Mucosa of descending colon (tissue), 3 donors: ENCODE data around the gene PTPRN2. TPM values are rescaled to one million over a fixed set of nuclear protein-coding genes. Genes with fewer than 3 reads are reported as not detected.

Source experiments
- ATAC-seq: fragments of 200-7000 bp; cut with Tn5 transposase; one replicate; pipeline ENCODE4 v1.9.1; 2020; ENCODE audit warnings: mild to moderate bottlenecking, moderate library complexity
- DNase-seq, 3 donors: peaks; one replicate each; pipeline ENCODE4 v3.0.0-alpha.2; 2020
- H3K36me3 ChIP-seq: fragments of 200-600 bp; one replicate; pipeline ENCODE4 v1.8.0; 2021; ENCODE audit warnings: low read depth, mild to moderate bottlenecking
- H3K4me1 ChIP-seq: fragments of 200-600 bp; one replicate; pipeline ENCODE4 v1.8.0; 2021; ENCODE audit warnings: low read depth, mild to moderate bottlenecking
- H3K4me3 ChIP-seq: fragments of 200-600 bp; one replicate; pipeline ENCODE4 v1.8.0; 2021; ENCODE audit warnings: mild to moderate bottlenecking
- H3K9me3 ChIP-seq: fragments of 200-600 bp; one replicate; pipeline ENCODE4 v1.8.0; 2021; ENCODE audit warnings: mild to moderate bottlenecking
- intact Hi-C, 2 donors: fragments of 100-400 bp; cut with DNase I in 1 of 2; cut with micrococcal nuclease in 1 of 2; formaldehyde crosslinking; loops; one replicate each; pipeline versions ENCODE4 v1.11.0 to v1.11.1; 2022; cut with DNase I, micrococcal nuclease
- total RNA-seq, 3 donors: library from RNA; stranded (reverse); fragmentation: NEBNext Ultra II Directional in 2 of 3; extraction: Animal tissue kit (Norgen Biotek cat#: 25700) in 2 of 3; gene quantifications; one replicate each; pipeline versions ENCODE4 v1.2.1 to v1.2.4, GENCODE V29; 2021 to 2023
- TF ChIP-seq, protein P1 (sequence below): fragments of 200-600 bp; IDR thresholded peaks from one replicate; pipeline ENCODE4 v1.8.0; 2022; ENCODE audit warnings: antibody characterized with exemption, mild to moderate bottlenecking
- donor health status: DM: no; HTN: no; CAD: no; lungs with moderate emphysema.
- donor health status: DM: no; HTN: no; CAD: no.
- donor health status: DM: no; HTN: yes; CAD: no.

Gene PTPRN2
- total RNA-seq, 3 donors from 2014 or later: 12.5 to 28.0 (median 26.2) TPM

DNA sequence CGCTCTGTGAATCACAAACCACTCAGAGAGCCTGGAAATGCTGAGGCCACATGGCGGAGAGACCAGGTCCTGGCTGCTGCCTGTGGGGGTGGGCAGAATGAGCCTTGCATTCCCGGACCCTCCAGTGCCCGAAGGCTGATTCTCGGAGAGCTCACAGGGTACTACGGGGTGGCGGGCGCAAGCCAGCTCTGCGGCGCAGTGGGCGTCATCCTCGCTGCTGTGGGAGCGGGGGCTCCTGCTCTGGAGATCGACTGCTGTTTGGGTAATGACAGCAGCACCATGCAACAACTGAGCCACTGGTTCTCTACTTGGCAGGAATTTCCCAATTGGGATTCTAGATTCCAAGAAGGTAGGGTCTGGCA is 108.0 kb downstream of the PTPRN2 start:
- TF ChIP-seq, protein P1, sequence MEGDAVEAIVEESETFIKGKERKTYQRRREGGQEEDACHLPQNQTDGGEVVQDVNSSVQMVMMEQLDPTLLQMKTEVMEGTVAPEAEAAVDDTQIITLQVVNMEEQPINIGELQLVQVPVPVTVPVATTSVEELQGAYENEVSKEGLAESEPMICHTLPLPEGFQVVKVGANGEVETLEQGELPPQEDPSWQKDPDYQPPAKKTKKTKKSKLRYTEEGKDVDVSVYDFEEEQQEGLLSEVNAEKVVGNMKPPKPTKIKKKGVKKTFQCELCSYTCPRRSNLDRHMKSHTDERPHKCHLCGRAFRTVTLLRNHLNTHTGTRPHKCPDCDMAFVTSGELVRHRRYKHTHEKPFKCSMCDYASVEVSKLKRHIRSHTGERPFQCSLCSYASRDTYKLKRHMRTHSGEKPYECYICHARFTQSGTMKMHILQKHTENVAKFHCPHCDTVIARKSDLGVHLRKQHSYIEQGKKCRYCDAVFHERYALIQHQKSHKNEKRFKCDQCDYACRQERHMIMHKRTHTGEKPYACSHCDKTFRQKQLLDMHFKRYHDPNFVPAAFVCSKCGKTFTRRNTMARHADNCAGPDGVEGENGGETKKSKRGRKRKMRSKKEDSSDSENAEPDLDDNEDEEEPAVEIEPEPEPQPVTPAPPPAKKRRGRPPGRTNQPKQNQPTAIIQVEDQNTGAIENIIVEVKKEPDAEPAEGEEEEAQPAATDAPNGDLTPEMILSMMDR: no peak
- no peaks in the 10 kb centered on the region for H3K36me3 ChIP-seq
- no peak for ATAC-seq
- intact Hi-C loops: no loop called here
- H3K9me3 ChIP-seq: no peaks in the 10 kb centered on the region
- no peak for DNase-seq
- no peaks in the 10 kb centered on the region for H3K4me1 ChIP-seq
- no peak overlapping the region for H3K4me3 ChIP-seq

DNA sequence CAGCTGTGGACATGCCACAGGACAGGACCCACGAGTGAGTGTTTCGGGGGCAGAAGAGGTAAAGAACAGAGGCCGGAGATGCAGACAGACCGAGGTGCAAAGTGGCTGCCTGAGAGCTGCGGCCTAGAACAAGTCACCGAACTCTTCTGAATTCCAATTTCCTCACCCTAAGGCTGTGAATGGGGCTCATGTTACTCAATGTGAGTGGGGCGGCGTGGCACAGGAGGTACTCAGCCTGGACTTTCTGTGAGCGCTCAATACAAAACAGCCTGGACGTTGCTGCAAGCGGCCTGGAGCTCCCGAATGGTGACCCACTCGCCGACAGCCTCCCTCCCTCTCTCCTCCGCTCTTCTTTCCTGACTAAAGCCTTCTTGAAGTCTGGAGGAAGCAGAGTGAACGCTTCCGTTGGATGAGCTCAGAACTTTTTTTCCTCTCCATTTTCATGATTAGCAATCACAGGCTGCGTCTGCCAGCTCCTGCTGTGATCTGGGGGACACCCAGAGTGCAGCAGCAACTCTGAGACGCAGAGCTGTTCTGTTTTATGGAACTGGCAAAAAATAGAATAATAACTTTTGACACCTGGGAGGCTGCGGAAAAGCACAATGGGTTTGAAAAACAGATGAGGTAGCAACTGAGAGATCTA is 108.5 kb downstream of the PTPRN2 start:
- TF ChIP-seq, protein P1: no peak
- H3K9me3 ChIP-seq: no peaks in the 10 kb centered on the region
- DNase-seq: no peak
- H3K4me1 ChIP-seq: no peaks in the 10 kb centered on the region
- intact Hi-C loops: no loop called here
- H3K4me3 ChIP-seq: no peak overlapping the region
- ATAC-seq: no peak
- H3K36me3 ChIP-seq: no peaks in the 10 kb centered on the region

DNA sequence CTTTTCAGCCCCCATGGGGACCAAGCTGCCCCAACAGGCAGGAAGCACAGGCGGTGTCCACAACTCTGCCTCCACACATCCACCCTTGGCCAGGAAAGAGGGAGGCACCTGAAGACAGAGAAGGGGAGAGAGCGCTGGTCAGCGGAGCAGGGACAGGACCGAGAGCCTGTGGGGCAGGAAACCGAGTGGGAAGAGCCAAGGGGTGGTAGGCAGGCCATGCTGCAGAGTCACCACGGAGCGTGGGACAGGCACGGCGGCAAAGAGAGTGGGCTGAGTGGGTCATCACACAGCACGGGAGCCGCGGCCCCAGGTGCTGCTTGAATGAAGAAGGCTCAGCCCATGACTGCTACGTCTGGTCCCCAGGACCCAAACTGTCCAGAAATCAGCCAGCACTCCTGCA is 109.8 kb downstream of the PTPRN2 start:
- Histone ChIP-seq H3K36me3 (no peaks in the 10 kb centered on the region), H3K4me3 (no peak overlapping the region), H3K9me3 (no peaks in the 10 kb centered on the region), H3K4me1 (no peaks in the 10 kb centered on the region)
- TF ChIP-seq, protein P1: no peak
- ATAC-seq (no peak), DNase-seq (no peak)
- intact Hi-C loops: no loop called here

DNA sequence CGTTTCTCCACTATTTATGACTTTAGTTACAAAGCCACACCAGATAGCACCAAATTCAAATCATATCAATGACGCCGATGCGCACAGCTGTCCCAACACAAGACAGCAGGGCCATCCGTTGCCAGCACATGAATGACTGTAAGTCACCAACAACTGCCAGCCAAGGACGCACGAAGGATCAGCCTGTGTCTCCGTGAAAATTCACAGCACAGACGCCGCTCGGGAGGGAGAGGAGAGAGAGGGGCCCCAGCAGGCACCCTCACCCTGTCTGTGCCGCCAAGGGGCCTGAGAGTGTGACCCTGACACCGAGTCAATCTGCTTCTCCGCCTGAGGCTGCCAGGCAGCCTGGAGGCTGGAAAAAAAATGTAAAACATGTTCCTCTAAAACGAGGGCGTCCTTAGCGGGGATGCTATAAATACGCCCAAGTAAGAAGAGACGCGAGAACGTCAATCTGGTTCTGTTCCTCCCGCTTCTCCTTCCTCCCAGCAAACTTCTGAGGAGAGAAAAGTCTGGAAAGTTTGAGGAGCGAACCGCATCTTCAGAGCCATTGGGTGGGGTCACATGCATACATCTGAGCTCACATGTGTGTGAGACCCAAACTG is 111.2 kb downstream of the PTPRN2 start:
- Histone ChIP-seq H3K4me3 (no peak overlapping the region), H3K4me1 (no peaks in the 10 kb centered on the region), H3K36me3 (no peaks in the 10 kb centered on the region), H3K9me3 (no peaks in the 10 kb centered on the region)
- TF ChIP-seq, protein P1: no peak
- intact Hi-C loops: no loop called here
- ATAC-seq: no peak
- no peak for DNase-seq

DNA sequence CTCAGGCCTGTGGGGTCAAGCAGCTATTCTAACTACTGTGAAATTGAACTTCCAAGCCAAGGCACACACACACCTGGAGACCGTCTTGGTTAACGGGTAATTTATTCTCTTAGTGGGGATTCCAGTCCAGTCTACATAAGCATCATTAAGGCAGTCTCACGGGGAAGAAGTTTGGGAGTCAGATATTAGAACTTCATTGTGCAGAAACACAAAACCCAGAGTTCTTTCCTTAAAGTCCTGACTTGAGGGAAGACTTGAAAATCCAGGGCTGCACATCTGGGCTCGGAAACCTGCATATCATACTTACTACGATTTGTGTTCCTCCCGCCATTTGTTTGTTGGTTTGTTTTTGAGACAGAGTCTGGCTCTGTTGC is 112.0 kb downstream of the PTPRN2 start:
- DNase-seq (no peak), ATAC-seq (no peak)
- H3K4me1 ChIP-seq: no peaks in the 10 kb centered on the region
- H3K36me3 ChIP-seq: no peaks in the 10 kb centered on the region
- H3K9me3 ChIP-seq: no peaks in the 10 kb centered on the region
- no peak overlapping the region for H3K4me3 ChIP-seq
- TF ChIP-seq, protein P1: no peak
- intact Hi-C loops: no loop called here
